Measurements from ENCODE around the gene NME4.
"Not testable (repeated sequence)": the region's sequence is repeated elsewhere in the genome, so short reads cannot be mapped to it uniquely, and the experiment has no call there.

The NME4 gene

GRCh38 chr16:411576-412265, 14.7 kb downstream of the NME4 start:
- intact Hi-C loops (cut with DNase I): no loop called here
- no peak for DNase-seq

- intact Hi-C loops (cut with DNase I): no loop called here
- DNase-seq: no peak
Measured at GRCh38 chr16:414395-415169, 17.6 kb downstream of the NME4 start.

GRCh38 chr16:415170-415498, 18.1 kb downstream of the NME4 start:
- intact Hi-C loops (cut with DNase I); DNase-seq: not testable (repeated sequence)

- intact Hi-C loops (cut with DNase I): loop anchor here (10.0 kb wide), 1 partner anchor 103 kb away; the partner anchor contains the start of gene CAPN15
- DNase-seq: peak in 3 of 42 donors; percentile 33 to 43 (median 36)
Measured at GRCh38 chr16:422179-422578, 25.2 kb downstream of the NME4 start.

GRCh38 chr16:424033-424622, 27.1 kb downstream of the NME4 start:
- DNase-seq: peak in 41 of 42 donors; percentile 18 to 86 (median 59)
- intact Hi-C loops (cut with DNase I): loop anchor here (10.0 kb wide), 1 partner anchor 101 kb away; the partner anchor contains the start of gene CAPN15

GRCh38 chr16:424623-425081, 27.7 kb downstream of the NME4 start:
- intact Hi-C loops (cut with DNase I): loop anchor here (5.0 to 10.0 kb wide), 2 partner anchors 48 to 100 kb away; partner anchors contain the start of gene CAPN15
- peak in 31 of 42 donors; percentile 14 to 70 (median 41) for DNase-seq

- DNase-seq: peak; percentile 68 to 96 (median 90)
- intact Hi-C loops (cut with DNase I): loop anchor here (5.0 to 10.0 kb wide), 2 partner anchors 47 to 100 kb away; partner anchors contain the start of gene CAPN15
Measured at GRCh38 chr16:425082-425718, 28.2 kb downstream of the NME4 start, which contains the start of gene RAB11FIP3. Gene RAB11FIP3 (plus strand): TSS chr16:425649. CDS start chr16:426007, 358 bp downstream.

GRCh38 chr16:425740-426114, 28.7 kb downstream of the NME4 start:
- peak in 9 of 42 donors; percentile 16 to 57 (median 35) for DNase-seq
- intact Hi-C loops (cut with DNase I): loop anchor here (5.0 to 10.0 kb wide), 2 partner anchors 47 to 99 kb away; partner anchors contain the start of gene CAPN15

GRCh38 chr16:426115-426905, 29.3 kb downstream of the NME4 start:
- intact Hi-C loops (cut with DNase I): loop anchor here (5.0 to 10.0 kb wide), 2 partner anchors 46 to 98 kb away; partner anchors contain the start of gene CAPN15
- DNase-seq: peak in 17 of 42 donors; percentile 5 to 51 (median 22)

- peak in 35 of 42 donors; percentile 3 to 66 (median 26) for DNase-seq
Measured at GRCh38 chr16:426906-427249, 29.9 kb downstream of the NME4 start.

GRCh38 chr16:427250-427649, 30.3 kb downstream of the NME4 start:
- intact Hi-C loops (cut with DNase I): loop anchor here (5.0 to 10.0 kb wide), 2 partner anchors 45 to 98 kb away; partner anchors contain the start of gene CAPN15
- no peak for DNase-seq

More at GRCh38 chr16:426906-427249, 29.9 kb downstream of the NME4 start:
- intact Hi-C loops (cut with DNase I): loop anchor here (5.0 to 10.0 kb wide), 2 partner anchors 45 to 98 kb away; partner anchors contain the start of gene CAPN15

- intact Hi-C loops (cut with DNase I): no loop called here
- DNase-seq: no peak
Measured at GRCh38 chr16:430904-431303, 33.9 kb downstream of the NME4 start.

- intact Hi-C loops (cut with DNase I): no loop called here
Measured at GRCh38 chr16:440627-441026, 43.6 kb downstream of the NME4 start.

GRCh38 chr16:441447-441846, 44.4 kb downstream of the NME4 start:
- intact Hi-C loops (cut with DNase I): no loop called here
- no peak for DNase-seq

More at GRCh38 chr16:440627-441026, 43.6 kb downstream of the NME4 start:
- no peak for DNase-seq

- intact Hi-C loops (cut with DNase I): no loop called here
Measured at GRCh38 chr16:442976-443375, 46.0 kb downstream of the NME4 start.

GRCh38 chr16:444027-444426, 47.0 kb downstream of the NME4 start:
- intact Hi-C loops (cut with DNase I): no loop called here
- no peak for DNase-seq

More at GRCh38 chr16:442976-443375, 46.0 kb downstream of the NME4 start:
- no peak for DNase-seq

- no peak for DNase-seq
- intact Hi-C loops (cut with DNase I): no loop called here
Measured at GRCh38 chr16:445566-445965, 48.6 kb downstream of the NME4 start.

Data from head of caudate nucleus (tissue), 42 donors.